ENCODE results near the gene DDX52.

DNA sequence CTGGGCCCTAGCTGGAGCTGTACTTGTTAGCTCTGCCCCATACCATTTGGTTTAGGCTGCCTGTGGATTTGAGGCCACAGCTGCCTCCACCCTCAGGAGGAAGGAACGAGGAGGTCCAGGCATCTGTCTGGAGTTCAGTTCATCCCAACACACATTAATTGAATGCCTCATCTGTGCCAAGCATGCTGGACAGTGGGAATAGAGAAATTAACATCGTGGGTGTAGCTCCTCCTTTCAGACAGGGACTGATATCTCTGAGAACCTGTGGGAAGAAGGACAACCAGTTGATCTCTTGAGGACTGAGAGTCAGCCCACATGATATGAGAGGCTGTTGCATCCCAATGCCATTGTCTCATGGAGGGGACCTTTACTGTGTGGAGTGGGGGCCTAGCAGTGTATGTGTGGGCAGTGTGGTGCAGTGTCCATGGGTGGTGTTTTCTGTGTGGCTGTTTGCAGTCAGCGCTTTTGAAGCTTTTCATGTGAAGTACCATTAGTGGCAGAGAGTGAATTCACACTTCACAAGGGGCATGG is 29.4 kb upstream of the DDX52 start:
- TF ChIP-seq, protein P1, sequence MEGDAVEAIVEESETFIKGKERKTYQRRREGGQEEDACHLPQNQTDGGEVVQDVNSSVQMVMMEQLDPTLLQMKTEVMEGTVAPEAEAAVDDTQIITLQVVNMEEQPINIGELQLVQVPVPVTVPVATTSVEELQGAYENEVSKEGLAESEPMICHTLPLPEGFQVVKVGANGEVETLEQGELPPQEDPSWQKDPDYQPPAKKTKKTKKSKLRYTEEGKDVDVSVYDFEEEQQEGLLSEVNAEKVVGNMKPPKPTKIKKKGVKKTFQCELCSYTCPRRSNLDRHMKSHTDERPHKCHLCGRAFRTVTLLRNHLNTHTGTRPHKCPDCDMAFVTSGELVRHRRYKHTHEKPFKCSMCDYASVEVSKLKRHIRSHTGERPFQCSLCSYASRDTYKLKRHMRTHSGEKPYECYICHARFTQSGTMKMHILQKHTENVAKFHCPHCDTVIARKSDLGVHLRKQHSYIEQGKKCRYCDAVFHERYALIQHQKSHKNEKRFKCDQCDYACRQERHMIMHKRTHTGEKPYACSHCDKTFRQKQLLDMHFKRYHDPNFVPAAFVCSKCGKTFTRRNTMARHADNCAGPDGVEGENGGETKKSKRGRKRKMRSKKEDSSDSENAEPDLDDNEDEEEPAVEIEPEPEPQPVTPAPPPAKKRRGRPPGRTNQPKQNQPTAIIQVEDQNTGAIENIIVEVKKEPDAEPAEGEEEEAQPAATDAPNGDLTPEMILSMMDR (IDR thresholded peaks at IDR 0.05; ENCODE audit: insufficient read depth, low read depth, low read length), result no peak
- no peak for TF ChIP-seq EZH2 (IDR thresholded peaks at IDR 0.05; ENCODE audit: insufficient read depth, low read length)
